GM19328 (cell line): ENCODE data around the gene MIDN.
"Not testable (repeated sequence)": the region's sequence is repeated elsewhere in the genome, so short reads cannot be mapped to it uniquely, and the experiment has no call there.

Source experiments
- ATAC-seq: cut with Tn5 transposase; IDR thresholded peaks from one replicate; pipeline ENCODE4 v1.9.1; 2021; ENCODE audit warnings: mild to moderate bottlenecking, moderate library complexity; ENCODE audit not compliant: unreplicated experiment

The MIDN gene

GRCh38 chr19:1248139-1248785, at the start of gene MIDN:
TSS of gene MIDN (plus strand) at chr19:1248583. CDS start at chr19:1250297, 1,714 bp downstream.
- ATAC-seq = peak; percentile 6

GRCh38 chr19:1199531-1199930, 48.9 kb upstream of the MIDN start:
- ATAC-seq = no peak

- ATAC-seq = not testable (repeated sequence)
Observed at GRCh38 chr19:1200614-1201013, 47.8 kb upstream of the MIDN start.

GRCh38 chr19:1205114-1206099, 43.0 kb upstream of the MIDN start, which contains the start of gene STK11:
TSS of gene STK11 (plus strand) at chr19:1205778. CDS start at chr19:1206914, 1,136 bp downstream.
- peak; percentile 90 for ATAC-seq

- ATAC-seq = no peak
Observed at GRCh38 chr19:1206150-1206863, 42.1 kb upstream of the MIDN start.

GRCh38 chr19:1206864-1207450, 41.4 kb upstream of the MIDN start:
- no peak for ATAC-seq

- not testable (repeated sequence) for ATAC-seq
Observed at GRCh38 chr19:1208830-1209229, 39.6 kb upstream of the MIDN start.

- no peak for ATAC-seq
Observed at GRCh38 chr19:1210227-1210538, 38.2 kb upstream of the MIDN start.

GRCh38 chr19:1211494-1212234, 36.7 kb upstream of the MIDN start:
- ATAC-seq = no peak

GRCh38 chr19:1213391-1214286, 34.7 kb upstream of the MIDN start:
- ATAC-seq = no peak

GRCh38 chr19:1214299-1214861, 34.0 kb upstream of the MIDN start:
- no peak for ATAC-seq

- ATAC-seq = no peak
Observed at GRCh38 chr19:1214862-1215731, 33.3 kb upstream of the MIDN start.

GRCh38 chr19:1216756-1217155, 31.6 kb upstream of the MIDN start:
- no peak for ATAC-seq

GRCh38 chr19:1217366-1217765, 31.0 kb upstream of the MIDN start:
- ATAC-seq = no peak

- no peak for ATAC-seq
Observed at GRCh38 chr19:1218751-1219567, 29.4 kb upstream of the MIDN start.

GRCh38 chr19:1219786-1220476, 28.5 kb upstream of the MIDN start:
- no peak for ATAC-seq
